Activated B cell treated with CpG ODN at 0.5 μM for 24 hours (primary cell): Measurements from ENCODE around the gene TTLL12. TPM values are rescaled to one million over a fixed set of nuclear protein-coding genes. Genes with fewer than 3 reads are reported as not detected.

ENCODE experiments used
- ATAC-seq: fragments of 200-7000 bp; cut with Tn5 transposase; one replicate; pipeline ENCODE4 v1.10.0; 2021; ENCODE audit warnings: low read depth, mild to moderate bottlenecking, moderate library complexity
- CTCF ChIA-PET: fragments of 350-600 bp; sonication (Branson Sonifier 250); formaldehyde crosslinking; loops from one replicate; lab custom pipeline; 2021; ENCODE audit warnings: antibody characterized with exemption; lab: Charles Lee
- POLR2A ChIA-PET: fragments of 350-600 bp; sonication (Branson Sonifier 250); formaldehyde crosslinking; loops from one replicate; lab custom pipeline; 2021; ENCODE audit warnings: antibody characterized with exemption; lab: Charles Lee
- DNase-seq: peaks from one replicate; pipeline ENCODE4 v3.0.0; 2022
- H3K27ac Mint-ChIP-seq: one replicate; pipeline ENCODE4 v1.8.0; 2020; ENCODE audit warnings: mixed read lengths
- H3K27me3 Mint-ChIP-seq: one replicate; pipeline ENCODE4 v1.8.0; 2021; ENCODE audit warnings: mixed read lengths
- H3K36me3 Mint-ChIP-seq: one replicate; pipeline ENCODE4 v1.8.0; 2021; ENCODE audit warnings: low read depth, mixed read lengths
- H3K4me1 Mint-ChIP-seq: one replicate; pipeline ENCODE4 v1.8.0; 2021; ENCODE audit warnings: mixed read lengths
- H3K4me3 Mint-ChIP-seq: one replicate; pipeline ENCODE4 v1.8.0; 2020; ENCODE audit warnings: mild to moderate bottlenecking, mixed read lengths
- H3K9me3 Mint-ChIP-seq: one replicate; pipeline ENCODE4 v1.8.0; 2020; ENCODE audit warnings: mixed read lengths
- intact Hi-C: fragments of 100-400 bp; cut with micrococcal nuclease; formaldehyde crosslinking; loops from one replicate; pipeline ENCODE4 v1.15.1; 2024
- total RNA-seq: library from RNA; stranded (reverse); gene quantifications from 2 replicates; pipeline ENCODE4 v1.2.3, GENCODE V29; 2022
- TF ChIP-seq, protein P1 (sequence below): fragments of 200-600 bp; IDR thresholded peaks from one replicate; pipeline ENCODE4 v1.8.0; 2022; ENCODE audit warnings: antibody characterized with exemption, mild to moderate bottlenecking

Gene TTLL12
- total RNA-seq, 1 donor from 2014 or later, result 31.5 TPM

DNA sequence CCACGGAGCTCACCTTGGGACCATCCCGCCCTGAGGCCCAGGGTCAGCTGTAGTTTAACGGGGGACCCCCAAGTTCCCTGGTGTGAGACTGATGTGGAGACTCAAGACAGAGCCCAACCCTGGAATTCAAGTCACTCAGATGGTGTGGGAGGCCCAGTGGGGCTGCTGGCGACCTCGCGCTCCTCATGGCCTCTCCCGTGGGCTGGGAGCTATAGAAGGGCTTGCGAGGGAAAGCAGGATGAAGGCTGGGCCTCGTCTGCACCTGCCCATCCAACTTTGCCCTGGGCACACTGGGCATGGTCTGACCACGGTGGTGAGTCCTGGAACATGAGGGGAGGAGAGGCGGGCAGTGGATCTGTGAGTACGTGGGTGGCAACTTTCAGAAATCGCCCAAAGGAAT lies 13.6 kb upstream of the TTLL12 start:
- ATAC-seq (no peak), DNase-seq (no peak)
- H3K27ac Mint-ChIP-seq, result no peak overlapping the region
- no peaks in the 10 kb centered on the region for H3K36me3 Mint-ChIP-seq
- H3K4me1 Mint-ChIP-seq, result no peaks in the 10 kb centered on the region
- intact Hi-C loops, result no loop called here
- no peak overlapping the region for H3K4me3 Mint-ChIP-seq
- H3K27me3 Mint-ChIP-seq, result peaks cover 16% of the 10 kb centered on the region
- TF ChIP-seq, protein P1, sequence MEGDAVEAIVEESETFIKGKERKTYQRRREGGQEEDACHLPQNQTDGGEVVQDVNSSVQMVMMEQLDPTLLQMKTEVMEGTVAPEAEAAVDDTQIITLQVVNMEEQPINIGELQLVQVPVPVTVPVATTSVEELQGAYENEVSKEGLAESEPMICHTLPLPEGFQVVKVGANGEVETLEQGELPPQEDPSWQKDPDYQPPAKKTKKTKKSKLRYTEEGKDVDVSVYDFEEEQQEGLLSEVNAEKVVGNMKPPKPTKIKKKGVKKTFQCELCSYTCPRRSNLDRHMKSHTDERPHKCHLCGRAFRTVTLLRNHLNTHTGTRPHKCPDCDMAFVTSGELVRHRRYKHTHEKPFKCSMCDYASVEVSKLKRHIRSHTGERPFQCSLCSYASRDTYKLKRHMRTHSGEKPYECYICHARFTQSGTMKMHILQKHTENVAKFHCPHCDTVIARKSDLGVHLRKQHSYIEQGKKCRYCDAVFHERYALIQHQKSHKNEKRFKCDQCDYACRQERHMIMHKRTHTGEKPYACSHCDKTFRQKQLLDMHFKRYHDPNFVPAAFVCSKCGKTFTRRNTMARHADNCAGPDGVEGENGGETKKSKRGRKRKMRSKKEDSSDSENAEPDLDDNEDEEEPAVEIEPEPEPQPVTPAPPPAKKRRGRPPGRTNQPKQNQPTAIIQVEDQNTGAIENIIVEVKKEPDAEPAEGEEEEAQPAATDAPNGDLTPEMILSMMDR, result no peak
- CTCF ChIA-PET, result no interaction called here
- POLR2A ChIA-PET, result interaction anchor here (1.4 kb wide), 1 partner anchor 12 kb away, joined by 3 read pairs; no protein-coding TSS in a partner anchor
- no peaks in the 10 kb centered on the region for H3K9me3 Mint-ChIP-seq

GRCh38 chr22:43200031-43200430 lies 13.1 kb upstream of the TTLL12 start:
- Mint-ChIP-seq H3K27me3 (peaks cover 17% of the 10 kb centered on the region), H3K4me1 (no peaks in the 10 kb centered on the region), H3K9me3 (no peaks in the 10 kb centered on the region), H3K4me3 (no peak overlapping the region), H3K36me3 (no peaks in the 10 kb centered on the region), H3K27ac (no peak overlapping the region)
- CTCF ChIA-PET, result no interaction called here
- no peak for DNase-seq
- TF ChIP-seq, protein P1, result no peak
- ATAC-seq, result no peak
- intact Hi-C loops, result no loop called here
- POLR2A ChIA-PET, result interaction anchor here (1.4 kb wide), 1 partner anchor 12 kb away, joined by 3 read pairs; no protein-coding TSS in a partner anchor

DNA sequence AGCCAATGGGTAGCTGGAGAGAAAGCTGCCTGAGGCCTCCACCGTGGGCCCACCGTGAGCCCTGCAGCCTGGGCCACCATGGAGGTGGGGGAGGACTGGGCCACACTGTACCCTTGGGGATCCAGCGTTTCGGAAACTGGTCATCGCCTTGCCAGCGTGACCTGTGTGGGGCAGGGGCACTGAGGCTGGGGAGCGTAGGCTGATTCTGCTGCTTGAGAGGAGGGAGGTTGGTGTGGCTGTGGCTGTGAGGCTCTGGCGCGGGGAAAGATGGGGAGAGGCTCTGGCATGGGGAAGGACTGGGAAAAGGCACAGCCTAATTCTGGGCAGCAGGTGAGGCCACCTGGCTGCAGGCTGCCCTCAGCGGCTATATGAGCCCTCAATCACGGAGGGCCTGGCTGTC lies 12.6 kb upstream of the TTLL12 start:
- H3K27me3 Mint-ChIP-seq, result peaks cover 21% of the 10 kb centered on the region
- no peaks in the 10 kb centered on the region for H3K9me3 Mint-ChIP-seq
- ChIA-PET CTCF (no interaction called here), POLR2A (no interaction called here)
- TF ChIP-seq, protein P1, result no peak
- no peak for DNase-seq
- no peak for ATAC-seq
- H3K4me1 Mint-ChIP-seq, result no peaks in the 10 kb centered on the region
- H3K36me3 Mint-ChIP-seq, result no peaks in the 10 kb centered on the region
- intact Hi-C loops, result no loop called here
- no peak overlapping the region for H3K4me3 Mint-ChIP-seq
- no peak overlapping the region for H3K27ac Mint-ChIP-seq

GRCh38 chr22:43198936-43199335 lies 12.0 kb upstream of the TTLL12 start:
- TF ChIP-seq, protein P1, result no peak
- H3K27me3 Mint-ChIP-seq, result peaks cover 21% of the 10 kb centered on the region
- POLR2A ChIA-PET, result no interaction called here
- no peak for ATAC-seq
- no peaks in the 10 kb centered on the region for H3K36me3 Mint-ChIP-seq
- no peak overlapping the region for H3K4me3 Mint-ChIP-seq
- CTCF ChIA-PET, result no interaction called here
- H3K27ac Mint-ChIP-seq, result no peak overlapping the region
- intact Hi-C loops, result no loop called here
- H3K4me1 Mint-ChIP-seq, result no peaks in the 10 kb centered on the region
- DNase-seq, result no peak
- no peaks in the 10 kb centered on the region for H3K9me3 Mint-ChIP-seq

- Mint-ChIP-seq H3K9me3 (no peaks in the 10 kb centered on the region), H3K27ac (no peak overlapping the region), H3K27me3 (peaks cover 21% of the 10 kb centered on the region), H3K4me3 (no peak overlapping the region), H3K4me1 (no peaks in the 10 kb centered on the region), H3K36me3 (no peaks in the 10 kb centered on the region)
- POLR2A ChIA-PET, result no interaction called here
- TF ChIP-seq, protein P1, result no peak
- no peak for DNase-seq
- intact Hi-C loops, result no loop called here
- ATAC-seq, result no peak
- CTCF ChIA-PET, result no interaction called here
Measured at GRCh38 chr22:43198126-43198525, 11.2 kb upstream of the TTLL12 start.
